GM15510 (cell line): ENCODE results near the gene DRAM1.
A peak's percentile ranks its signal among the peaks of the same experiment; 100 is the strongest.

ENCODE experiments used
- POLR2A ChIP-seq: IDR thresholded peaks from 3 replicates; pipeline ENCODE4 v1.6.1; 2011; ENCODE audit warnings: borderline replicate concordance; ENCODE audit not compliant: insufficient read length; ENCODE audit errors: extremely low read depth

Gene DRAM1, protein sequence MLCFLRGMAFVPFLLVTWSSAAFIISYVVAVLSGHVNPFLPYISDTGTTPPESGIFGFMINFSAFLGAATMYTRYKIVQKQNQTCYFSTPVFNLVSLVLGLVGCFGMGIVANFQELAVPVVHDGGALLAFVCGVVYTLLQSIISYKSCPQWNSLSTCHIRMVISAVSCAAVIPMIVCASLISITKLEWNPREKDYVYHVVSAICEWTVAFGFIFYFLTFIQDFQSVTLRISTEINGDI

GRCh38 chr12:101876861-101877805, at the start of gene DRAM1:
Gene DRAM1, plus strand, starts transcription at chr12:101877580. Its CDS starts 210 bp downstream, at chr12:101877790.
- TF ChIP-seq POLR2A: peak; percentile 81

GRCh38 chr12:101828463-101829196, 48.8 kb upstream of the DRAM1 start:
- TF ChIP-seq POLR2A: no peak

GRCh38 chr12:101829639-101830366, 47.6 kb upstream of the DRAM1 start:
- TF ChIP-seq POLR2A: no peak

DNA sequence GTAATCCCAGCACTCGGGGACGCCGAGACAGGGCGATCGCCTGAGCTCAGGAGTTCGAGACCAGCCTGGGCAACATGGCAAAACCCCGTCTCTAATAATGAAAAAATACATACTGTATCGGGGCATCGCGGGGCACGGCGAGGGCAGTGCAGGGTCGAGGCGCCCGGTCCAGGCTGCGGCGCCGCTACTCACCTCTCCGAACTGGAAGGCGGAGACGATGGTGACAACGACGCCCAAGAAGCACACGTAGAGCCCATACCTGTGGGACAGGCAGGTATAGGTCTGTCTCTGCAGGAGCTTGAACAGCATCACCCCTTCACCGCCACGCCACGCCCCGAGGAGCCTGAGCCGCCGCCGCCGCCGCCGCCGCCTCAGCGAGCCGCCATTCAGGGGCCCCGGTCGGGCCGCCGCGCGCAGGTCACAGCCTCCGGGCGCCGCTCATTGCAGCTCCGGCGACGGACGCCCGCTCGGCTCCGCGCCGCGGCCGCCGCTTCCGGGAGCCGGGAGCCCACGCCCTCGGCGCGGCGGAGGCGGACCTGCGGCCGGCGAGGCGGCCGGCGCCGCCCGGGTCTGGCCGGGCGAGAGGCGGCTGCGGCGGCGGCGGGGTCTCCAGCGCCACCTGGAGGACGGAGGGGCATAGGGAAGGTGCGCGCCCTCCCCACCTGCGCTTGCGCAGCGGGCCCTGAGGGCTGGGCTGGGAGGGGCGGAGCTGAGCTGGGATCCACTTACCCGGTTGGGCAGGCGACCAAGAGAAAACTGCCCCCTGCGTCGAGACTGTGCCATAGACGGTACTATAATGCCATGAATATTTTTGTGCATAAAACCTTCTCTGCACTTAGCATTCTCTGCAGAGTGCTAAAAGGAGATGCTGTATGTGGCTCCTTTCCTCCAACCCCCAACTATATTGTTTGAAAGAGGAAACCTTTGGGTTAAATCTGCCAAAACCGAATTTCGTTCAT, 46.7 kb upstream of the DRAM1 start, which contains the start of gene GNPTAB:
Gene GNPTAB, minus strand, starts transcription at position 593 of the 959 bp plus-strand sequence. Its CDS starts 284 bp downstream, at position 309.
- peak; percentile 84 for TF ChIP-seq POLR2A

- no peak for TF ChIP-seq POLR2A
These were observed 45.4 kb upstream of the DRAM1 start for GRCh38 chr12:101832030-101832429.

DNA sequence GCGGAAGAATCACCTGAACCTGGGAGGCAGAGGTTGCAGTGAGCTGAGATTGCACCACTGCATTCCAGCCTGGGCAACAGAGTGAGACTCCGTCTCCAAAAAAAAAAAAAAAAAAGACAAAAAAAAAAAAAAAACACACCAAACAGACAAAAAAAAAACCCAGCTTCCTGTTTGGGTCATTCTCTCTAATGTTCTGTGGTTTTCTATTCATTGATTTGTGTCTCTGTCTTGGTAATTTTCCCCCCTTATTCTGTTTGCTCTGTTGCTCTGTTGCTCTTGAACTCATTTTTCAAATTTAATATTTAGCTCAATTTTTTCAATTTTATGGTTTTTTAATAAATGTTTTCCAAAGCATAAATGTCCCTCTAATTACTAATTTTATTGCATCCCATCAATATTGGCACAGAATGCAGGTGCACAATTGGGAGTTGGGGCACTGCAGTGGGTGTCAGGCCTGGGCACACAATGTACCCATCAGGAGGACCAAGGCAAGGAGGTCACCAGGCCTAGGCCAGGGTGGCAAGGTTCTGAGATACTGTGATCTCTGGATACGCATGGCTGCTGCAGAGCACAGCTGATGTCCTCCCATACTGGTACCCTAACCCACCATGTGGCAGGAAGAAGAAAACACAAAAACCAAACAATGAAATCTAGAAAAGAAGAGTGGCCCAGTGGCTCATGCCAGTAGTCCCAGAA, 38.6 kb upstream of the DRAM1 start:
- no peak for TF ChIP-seq POLR2A

DNA sequence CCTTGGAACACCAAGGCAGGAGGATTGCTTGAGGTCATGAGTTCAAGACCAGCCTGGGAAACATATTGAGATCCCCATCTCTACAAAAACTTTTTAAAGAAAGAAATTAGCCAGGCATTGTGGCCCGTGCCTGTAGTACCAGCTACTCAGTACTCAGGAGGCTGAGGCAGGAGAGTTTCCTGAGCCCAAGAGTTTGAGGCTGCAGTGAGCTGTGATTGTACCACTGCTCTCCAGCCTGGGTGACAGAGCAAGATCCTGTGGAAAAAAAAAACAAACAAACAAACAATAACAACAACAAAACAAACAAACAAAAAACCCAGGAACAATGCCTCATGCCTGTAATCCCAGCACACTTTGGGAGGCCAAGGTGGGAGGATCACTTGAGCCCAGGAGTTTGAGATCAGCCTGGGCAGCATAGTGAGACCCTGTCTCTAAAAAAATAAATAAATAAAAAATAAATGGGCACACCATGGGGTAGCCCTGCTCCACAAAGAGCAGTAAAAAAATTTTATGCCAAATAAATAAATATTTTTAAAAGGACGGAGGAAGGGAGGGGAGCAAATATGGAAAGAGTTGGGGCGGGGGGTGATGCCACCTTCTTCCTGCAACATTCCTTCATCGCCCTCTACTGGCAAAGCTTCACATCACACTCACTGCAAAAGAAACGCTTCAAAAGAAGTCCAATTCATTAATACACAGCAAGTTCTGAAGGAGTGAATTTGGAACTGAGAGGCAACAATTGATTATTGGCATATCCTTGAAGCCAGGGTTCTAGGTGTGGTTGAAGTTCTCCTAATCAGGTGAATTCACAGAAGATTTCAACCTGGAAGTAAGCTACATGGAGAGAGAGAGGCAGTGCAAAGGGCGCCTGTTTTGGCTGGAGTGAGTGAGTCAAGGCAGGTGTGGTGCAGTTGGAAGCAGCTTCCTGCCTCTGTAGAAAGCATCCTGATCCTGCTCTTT, 37.8 kb upstream of the DRAM1 start:
- no peak for TF ChIP-seq POLR2A

GRCh38 chr12:101841069-101841468, 36.3 kb upstream of the DRAM1 start:
- TF ChIP-seq POLR2A: no peak

DNA sequence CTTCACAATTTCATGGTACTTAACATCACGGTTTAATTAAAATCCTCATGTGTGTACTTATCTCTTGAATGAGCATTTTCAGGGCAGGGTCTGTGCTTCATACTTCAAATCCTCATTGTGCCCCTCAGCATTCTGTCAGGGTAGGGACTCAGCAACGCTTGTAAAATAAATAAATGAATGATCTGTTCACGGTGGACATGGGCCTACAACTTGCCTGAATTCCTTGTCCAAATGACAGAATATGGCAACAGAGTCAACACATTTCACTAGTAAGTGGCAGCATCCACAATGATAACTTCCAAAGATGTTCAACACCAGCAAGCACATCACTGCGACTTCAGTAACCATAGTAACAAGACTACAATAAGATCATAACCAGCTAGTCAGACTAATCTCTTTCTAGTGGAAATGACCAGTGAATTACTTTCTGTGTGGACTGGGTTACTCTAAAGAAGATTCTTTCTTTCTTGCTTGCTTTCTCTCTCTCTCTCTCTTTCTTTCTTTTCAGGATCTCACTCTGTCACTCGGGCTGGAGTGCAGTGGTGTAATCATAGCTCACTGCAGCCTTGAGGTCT, 32.2 kb upstream of the DRAM1 start:
- TF ChIP-seq POLR2A: no peak

GRCh38 chr12:101847325-101847724, 30.1 kb upstream of the DRAM1 start:
- no peak for TF ChIP-seq POLR2A

GRCh38 chr12:101850199-101850598, 27.2 kb upstream of the DRAM1 start:
- no peak for TF ChIP-seq POLR2A
